ENCODE data around the gene CECR2. TPM values are rescaled to one million over a fixed set of nuclear protein-coding genes. Genes with fewer than 3 reads are reported as not detected.

CECR2 gene
- total RNA-seq, 1 donor from 2014 or later = 0.17 TPM

GRCh38 chr22:17368554-17369438, 464 bp upstream of the CECR2 start:
- peak; percentile 27 for DNase-seq

- peak; percentile 8 for DNase-seq
Measured at GRCh38 chr22:17370026-17370765, 936 bp downstream of the CECR2 start.

- peak; percentile 7 for DNase-seq
Measured at GRCh38 chr22:17370766-17371432, 1.6 kb downstream of the CECR2 start.

- no peak for DNase-seq
Measured at GRCh38 chr22:17371448-17371847, 2.2 kb downstream of the CECR2 start.

GRCh38 chr22:17373855-17374254, 4.6 kb downstream of the CECR2 start:
- no peak for DNase-seq

- DNase-seq = no peak
Measured at GRCh38 chr22:17375914-17376614, 6.8 kb downstream of the CECR2 start.

- no peak for DNase-seq
Measured at GRCh38 chr22:17376950-17377349, 7.7 kb downstream of the CECR2 start.

GRCh38 chr22:17379944-17380343, 10.7 kb downstream of the CECR2 start:
- no peak for DNase-seq

- no peak for DNase-seq
Measured at GRCh38 chr22:17380359-17381087, 11.3 kb downstream of the CECR2 start.

GRCh38 chr22:17381192-17381913, 12.1 kb downstream of the CECR2 start:
- DNase-seq = no peak

GRCh38 chr22:17384612-17385330, 15.5 kb downstream of the CECR2 start:
- DNase-seq = no peak

- DNase-seq = no peak
Measured at GRCh38 chr22:17387356-17387755, 18.1 kb downstream of the CECR2 start.

GRCh38 chr22:17388235-17388634, 19.0 kb downstream of the CECR2 start:
- DNase-seq = no peak

GRCh38 chr22:17390087-17390486, 20.8 kb downstream of the CECR2 start:
- no peak for DNase-seq

- no peak for DNase-seq
Measured at GRCh38 chr22:17396516-17396915, 27.3 kb downstream of the CECR2 start.

- DNase-seq = no peak
Measured at GRCh38 chr22:17397756-17398547, 28.7 kb downstream of the CECR2 start.

GRCh38 chr22:17400305-17400704, 31.0 kb downstream of the CECR2 start:
- DNase-seq = no peak

- DNase-seq = no peak
Measured at GRCh38 chr22:17401728-17402127, 32.5 kb downstream of the CECR2 start.

GRCh38 chr22:17402293-17402692, 33.0 kb downstream of the CECR2 start:
- no peak for DNase-seq

GRCh38 chr22:17403906-17404305, 34.6 kb downstream of the CECR2 start:
- DNase-seq = no peak

Data from dermis blood vessel endothelial cell (primary cell).